HepG2 (cell line): Measurements from ENCODE around the gene B4GALT1. TPM values are rescaled to one million over a fixed set of nuclear protein-coding genes. Genes with fewer than 3 reads are reported as not detected.

Experiments
- FOXJ3 ChIP-seq: sonication (generic); formaldehyde crosslinking; IDR thresholded peaks from 2 replicates; pipeline ENCODE4 v1.4.0; 2020; ENCODE audit warnings: missing genetic modification reagents, mild to moderate bottlenecking, borderline replicate concordance
- JUN ChIP-seq: sonication (generic); formaldehyde crosslinking; IDR thresholded peaks from 2 replicates; pipeline ENCODE4 v1.4.0; 2020; ENCODE audit warnings: mild to moderate bottlenecking, missing genetic modification reagents
- RELA ChIP-seq: sonication (generic); formaldehyde crosslinking; IDR thresholded peaks from 2 replicates; pipeline ENCODE4 v1.4.0; 2020; ENCODE audit warnings: missing genetic modification reagents
- RFX3 ChIP-seq: IDR thresholded peaks from 2 replicates; pipeline ENCODE4 v1.6.1; 2016; ENCODE audit warnings: missing biosample characterization, missing genetic modification reagents
- SIX1 ChIP-seq: sonication (generic); formaldehyde crosslinking; IDR thresholded peaks from 2 replicates; pipeline ENCODE4 v1.4.0; 2020; ENCODE audit warnings: missing genetic modification reagents, borderline replicate concordance
- TP53 ChIP-seq: sonication (generic); formaldehyde crosslinking; conservative IDR thresholded peaks from 2 replicates; pipeline ENCODE4 v1.4.0; 2020; ENCODE audit warnings: missing genetic modification reagents
- ZMYM3 ChIP-seq: sonication (generic); formaldehyde crosslinking; IDR thresholded peaks from 2 replicates; pipeline ENCODE4 v1.5.1; 2020; ENCODE audit warnings: mild to moderate bottlenecking, missing genetic modification reagents
- ZNF235 ChIP-seq: sonication (generic); formaldehyde crosslinking; IDR thresholded peaks from 2 replicates; pipeline ENCODE4 v1.8.1; 2023; ENCODE audit warnings: mild to moderate bottlenecking, missing genetic modification reagents, borderline replicate concordance
- ZNF292 ChIP-seq: sonication (generic); formaldehyde crosslinking; IDR thresholded peaks from 2 replicates; pipeline ENCODE4 v1.8.1; 2022; ENCODE audit warnings: mild to moderate bottlenecking, low read depth, missing genetic modification reagents, borderline replicate concordance
- ZNF337 ChIP-seq: sonication (generic); formaldehyde crosslinking; IDR thresholded peaks from 2 replicates; pipeline ENCODE4 v1.5.1; 2020; ENCODE audit warnings: missing genetic modification reagents, low read depth, mild to moderate bottlenecking, borderline replicate concordance
- ZNF34 ChIP-seq: sonication (generic); formaldehyde crosslinking; IDR thresholded peaks from 2 replicates; pipeline ENCODE4 v1.4.0; 2020; ENCODE audit warnings: mild to moderate bottlenecking, missing genetic modification reagents, borderline replicate concordance
- ZNF530 ChIP-seq: sonication (generic); formaldehyde crosslinking; IDR thresholded peaks from 2 replicates; pipeline ENCODE4 v1.5.0; 2020; ENCODE audit warnings: low read depth, mild to moderate bottlenecking, missing genetic modification reagents
- ZNF605 ChIP-seq: sonication (generic); formaldehyde crosslinking; IDR thresholded peaks from 2 replicates; pipeline ENCODE4 v1.8.0; 2022; ENCODE audit warnings: mild to moderate bottlenecking, missing genetic modification reagents
- ZNF644 ChIP-seq: IDR thresholded peaks from 2 replicates; pipeline ENCODE4 v1.6.1; 2016; ENCODE audit warnings: low read depth
- ZNF724P ChIP-seq: sonication (generic); formaldehyde crosslinking; IDR thresholded peaks from 2 replicates; pipeline ENCODE4 v1.8.0; 2022; ENCODE audit warnings: missing genetic modification reagents, borderline replicate concordance
- polyA plus RNA-seq, 8 experiments: library from polyadenylated mRNA; depleted of rRNA in 3 of 8; stranded (reverse) in 7 of 8; unstranded in 1 of 8; fragments of >200 nt; fragmentation: Illumina TruSeq in 4 of 8; extraction: Trizol in 4 of 8; gene quantifications; 2 replicates each; pipeline versions ENCODE4 v1.2.1 to v1.2.3, GENCODE V29; 2011 to 2016; ENCODE audit warnings: low read depth in 4 of 8, missing spikeins in 1 of 8, mixed read lengths in 1 of 8; ENCODE audit not compliant: insufficient read depth in 1 of 8
- total RNA-seq, 5 experiments: library from RNA; depleted of rRNA; stranded (reverse); fragments of >200 nt; fragmentation: Illumina TruSeq; extraction: Trizol; gene quantifications; 2 replicates each; pipeline ENCODE4 v1.2.3, GENCODE V29; 2016; ENCODE audit warnings: low read depth in 1 of 5
- TF ChIP-seq, protein P1 (sequence below): sonication (generic); formaldehyde crosslinking; IDR thresholded peaks from 2 replicates; pipeline ENCODE4; 2020; ENCODE audit warnings: missing genetic modification reagents, mild to moderate bottlenecking, borderline replicate concordance
- TF ChIP-seq, protein P2 (sequence below): sonication (generic); formaldehyde crosslinking; IDR thresholded peaks from 2 replicates; pipeline ENCODE4 v1.8.1; 2023; ENCODE audit warnings: missing genetic modification reagents, inconsistent platforms, borderline replicate concordance
- TF ChIP-seq, protein P3 (sequence below): sonication (generic); IDR thresholded peaks from 2 replicates; pipeline ENCODE4 v1.6.1; 2016; ENCODE audit warnings: low read depth, borderline replicate concordance
- TF ChIP-seq, protein P4 (sequence below): sonication (generic); formaldehyde crosslinking; IDR thresholded peaks from 2 replicates; pipeline ENCODE4 v1.4.0; 2020; ENCODE audit warnings: mild to moderate bottlenecking, missing genetic modification reagents, borderline replicate concordance

B4GALT1 gene
- total and polyA plus RNA-seq, 2 of the 13 experiments (the other 11 are each of a cell fraction or from before 2014, with no cell fraction given) = 15.7 to 33.5 TPM

DNA sequence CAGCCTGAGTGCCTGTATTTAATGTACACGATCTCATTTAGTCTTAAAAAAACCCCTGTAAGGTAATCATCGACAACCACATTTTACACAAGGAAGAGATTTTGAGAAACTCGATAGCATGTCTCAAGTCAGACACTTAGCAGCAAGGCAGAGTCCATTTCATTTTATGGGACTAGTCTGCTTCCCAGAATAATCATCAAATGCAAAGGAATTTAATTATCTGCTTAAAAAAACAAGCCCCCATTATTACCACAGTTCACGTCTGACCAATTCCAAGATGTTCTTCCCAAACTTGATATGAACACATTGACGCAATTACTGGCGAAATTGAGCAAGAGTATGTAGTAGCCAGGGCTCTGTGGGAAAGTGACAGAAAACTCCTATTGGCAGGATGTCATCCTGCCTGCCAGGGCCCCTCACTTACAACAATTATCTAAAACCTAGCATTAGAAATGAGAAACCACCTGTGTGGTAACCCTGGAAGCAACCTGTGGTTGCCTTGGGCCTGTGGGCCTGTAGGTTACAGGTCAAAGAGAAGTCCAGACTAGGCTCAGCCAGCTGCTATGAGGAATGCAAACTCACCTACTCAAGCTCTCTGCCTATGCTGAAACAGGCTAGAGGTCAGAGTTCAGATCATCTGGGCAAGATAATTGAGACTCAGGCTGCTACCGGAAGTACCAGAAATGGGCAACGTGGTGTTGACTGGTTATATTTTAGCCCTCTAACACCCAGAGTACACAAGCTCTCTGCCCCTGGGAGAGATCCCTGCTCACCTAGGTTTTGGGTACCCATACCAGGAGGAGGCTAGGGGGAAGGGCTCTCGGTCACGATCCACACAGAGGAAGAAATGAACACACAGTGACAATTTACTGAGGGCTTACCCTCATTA lies 1.6 kb downstream of the B4GALT1 start (continued):
- TF ChIP-seq, protein P1, sequence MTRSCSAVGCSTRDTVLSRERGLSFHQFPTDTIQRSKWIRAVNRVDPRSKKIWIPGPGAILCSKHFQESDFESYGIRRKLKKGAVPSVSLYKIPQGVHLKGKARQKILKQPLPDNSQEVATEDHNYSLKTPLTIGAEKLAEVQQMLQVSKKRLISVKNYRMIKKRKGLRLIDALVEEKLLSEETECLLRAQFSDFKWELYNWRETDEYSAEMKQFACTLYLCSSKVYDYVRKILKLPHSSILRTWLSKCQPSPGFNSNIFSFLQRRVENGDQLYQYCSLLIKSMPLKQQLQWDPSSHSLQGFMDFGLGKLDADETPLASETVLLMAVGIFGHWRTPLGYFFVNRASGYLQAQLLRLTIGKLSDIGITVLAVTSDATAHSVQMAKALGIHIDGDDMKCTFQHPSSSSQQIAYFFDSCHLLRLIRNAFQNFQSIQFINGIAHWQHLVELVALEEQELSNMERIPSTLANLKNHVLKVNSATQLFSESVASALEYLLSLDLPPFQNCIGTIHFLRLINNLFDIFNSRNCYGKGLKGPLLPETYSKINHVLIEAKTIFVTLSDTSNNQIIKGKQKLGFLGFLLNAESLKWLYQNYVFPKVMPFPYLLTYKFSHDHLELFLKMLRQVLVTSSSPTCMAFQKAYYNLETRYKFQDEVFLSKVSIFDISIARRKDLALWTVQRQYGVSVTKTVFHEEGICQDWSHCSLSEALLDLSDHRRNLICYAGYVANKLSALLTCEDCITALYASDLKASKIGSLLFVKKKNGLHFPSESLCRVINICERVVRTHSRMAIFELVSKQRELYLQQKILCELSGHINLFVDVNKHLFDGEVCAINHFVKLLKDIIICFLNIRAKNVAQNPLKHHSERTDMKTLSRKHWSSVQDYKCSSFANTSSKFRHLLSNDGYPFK (CRISPR knock-in tag) = peak; percentile 40; the same call in 1 of the 2 replicates
- TF ChIP-seq JUN (CRISPR knock-in tag) (0 out of 2 replicates have a peak, but pooled peaks have one; percentile 45), RELA (CRISPR knock-in tag) (no peak), ZNF605 (CRISPR knock-in tag) (no peak), ZNF235 (CRISPR knock-in tag) (no peak), ZNF724P (CRISPR knock-in tag) (no peak), ZNF34 (no peak; the same call in 1 of the 2 replicates), FOXJ3 (CRISPR knock-in tag) (peak; percentile 78), SIX1 (no peak), ZNF644 (CRISPR knock-in tag) (no peak), ZMYM3 (CRISPR knock-in tag) (no peak), RFX3 (CRISPR knock-in tag) (no peak), ZNF530 (CRISPR knock-in tag) (no peak), ZNF292 (CRISPR knock-in tag) (peak; percentile 77; the same call in 1 of the 2 replicates), TP53 (no peak), ZNF337 (CRISPR knock-in tag) (no peak; the same call in 1 of the 2 replicates)
- TF ChIP-seq, protein P2, sequence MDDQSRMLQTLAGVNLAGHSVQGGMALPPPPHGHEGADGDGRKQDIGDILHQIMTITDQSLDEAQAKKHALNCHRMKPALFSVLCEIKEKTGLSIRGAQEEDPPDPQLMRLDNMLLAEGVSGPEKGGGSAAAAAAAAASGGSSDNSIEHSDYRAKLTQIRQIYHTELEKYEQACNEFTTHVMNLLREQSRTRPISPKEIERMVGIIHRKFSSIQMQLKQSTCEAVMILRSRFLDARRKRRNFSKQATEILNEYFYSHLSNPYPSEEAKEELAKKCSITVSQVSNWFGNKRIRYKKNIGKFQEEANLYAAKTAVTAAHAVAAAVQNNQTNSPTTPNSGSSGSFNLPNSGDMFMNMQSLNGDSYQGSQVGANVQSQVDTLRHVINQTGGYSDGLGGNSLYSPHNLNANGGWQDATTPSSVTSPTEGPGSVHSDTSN (CRISPR knock-in tag) = no peak
- TF ChIP-seq, protein P3, sequence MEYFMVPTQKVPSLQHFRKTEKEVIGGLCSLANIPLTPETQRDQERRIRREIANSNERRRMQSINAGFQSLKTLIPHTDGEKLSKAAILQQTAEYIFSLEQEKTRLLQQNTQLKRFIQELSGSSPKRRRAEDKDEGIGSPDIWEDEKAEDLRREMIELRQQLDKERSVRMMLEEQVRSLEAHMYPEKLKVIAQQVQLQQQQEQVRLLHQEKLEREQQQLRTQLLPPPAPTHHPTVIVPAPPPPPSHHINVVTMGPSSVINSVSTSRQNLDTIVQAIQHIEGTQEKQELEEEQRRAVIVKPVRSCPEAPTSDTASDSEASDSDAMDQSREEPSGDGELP = peak; percentile 97
- TF ChIP-seq, protein P4, sequence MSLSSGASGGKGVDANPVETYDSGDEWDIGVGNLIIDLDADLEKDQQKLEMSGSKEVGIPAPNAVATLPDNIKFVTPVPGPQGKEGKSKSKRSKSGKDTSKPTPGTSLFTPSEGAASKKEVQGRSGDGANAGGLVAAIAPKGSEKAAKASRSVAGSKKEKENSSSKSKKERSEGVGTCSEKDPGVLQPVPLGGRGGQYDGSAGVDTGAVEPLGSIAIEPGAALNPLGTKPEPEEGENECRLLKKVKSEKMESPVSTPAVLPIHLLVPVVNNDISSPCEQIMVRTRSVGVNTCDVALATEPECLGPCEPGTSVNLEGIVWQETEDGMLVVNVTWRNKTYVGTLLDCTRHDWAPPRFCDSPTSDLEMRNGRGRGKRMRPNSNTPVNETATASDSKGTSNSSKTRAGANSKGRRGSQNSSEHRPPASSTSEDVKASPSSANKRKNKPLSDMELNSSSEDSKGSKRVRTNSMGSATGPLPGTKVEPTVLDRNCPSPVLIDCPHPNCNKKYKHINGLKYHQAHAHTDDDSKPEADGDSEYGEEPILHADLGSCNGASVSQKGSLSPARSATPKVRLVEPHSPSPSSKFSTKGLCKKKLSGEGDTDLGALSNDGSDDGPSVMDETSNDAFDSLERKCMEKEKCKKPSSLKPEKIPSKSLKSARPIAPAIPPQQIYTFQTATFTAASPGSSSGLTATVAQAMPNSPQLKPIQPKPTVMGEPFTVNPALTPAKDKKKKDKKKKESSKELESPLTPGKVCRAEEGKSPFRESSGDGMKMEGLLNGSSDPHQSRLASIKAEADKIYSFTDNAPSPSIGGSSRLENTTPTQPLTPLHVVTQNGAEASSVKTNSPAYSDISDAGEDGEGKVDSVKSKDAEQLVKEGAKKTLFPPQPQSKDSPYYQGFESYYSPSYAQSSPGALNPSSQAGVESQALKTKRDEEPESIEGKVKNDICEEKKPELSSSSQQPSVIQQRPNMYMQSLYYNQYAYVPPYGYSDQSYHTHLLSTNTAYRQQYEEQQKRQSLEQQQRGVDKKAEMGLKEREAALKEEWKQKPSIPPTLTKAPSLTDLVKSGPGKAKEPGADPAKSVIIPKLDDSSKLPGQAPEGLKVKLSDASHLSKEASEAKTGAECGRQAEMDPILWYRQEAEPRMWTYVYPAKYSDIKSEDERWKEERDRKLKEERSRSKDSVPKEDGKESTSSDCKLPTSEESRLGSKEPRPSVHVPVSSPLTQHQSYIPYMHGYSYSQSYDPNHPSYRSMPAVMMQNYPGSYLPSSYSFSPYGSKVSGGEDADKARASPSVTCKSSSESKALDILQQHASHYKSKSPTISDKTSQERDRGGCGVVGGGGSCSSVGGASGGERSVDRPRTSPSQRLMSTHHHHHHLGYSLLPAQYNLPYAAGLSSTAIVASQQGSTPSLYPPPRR (CRISPR knock-in tag) = peak; percentile 76
